HG03108 (cell line): ENCODE data around the gene ARHGEF12.
A peak's percentile ranks its signal among the peaks of the same experiment; 100 is the strongest.

Source experiments
- ATAC-seq: cut with Tn5 transposase; IDR thresholded peaks from one replicate; pipeline ENCODE4 v1.9.1; 2021; ENCODE audit warnings: moderate library complexity; ENCODE audit not compliant: unreplicated experiment

ARHGEF12 gene

DNA sequence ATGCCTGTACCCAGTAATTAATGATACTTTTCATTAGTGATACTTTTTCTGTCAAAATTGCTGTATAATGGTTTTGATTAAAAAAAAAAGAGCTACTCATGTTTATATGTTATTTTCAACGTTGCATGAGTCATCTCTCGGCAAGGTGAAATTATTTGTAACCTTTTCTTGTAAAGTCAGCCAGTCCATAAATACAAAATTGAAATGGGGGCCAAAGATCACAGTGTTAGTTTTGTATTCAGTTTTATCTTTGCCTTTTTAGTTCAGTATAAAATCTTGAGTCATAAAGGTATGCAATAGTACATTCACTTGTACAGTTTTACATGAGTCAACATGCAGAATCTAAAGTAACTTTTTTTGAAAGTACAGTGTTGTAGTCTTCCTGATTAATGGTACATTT, 4.3 kb downstream of the ARHGEF12 start:
- no peak for ATAC-seq

DNA sequence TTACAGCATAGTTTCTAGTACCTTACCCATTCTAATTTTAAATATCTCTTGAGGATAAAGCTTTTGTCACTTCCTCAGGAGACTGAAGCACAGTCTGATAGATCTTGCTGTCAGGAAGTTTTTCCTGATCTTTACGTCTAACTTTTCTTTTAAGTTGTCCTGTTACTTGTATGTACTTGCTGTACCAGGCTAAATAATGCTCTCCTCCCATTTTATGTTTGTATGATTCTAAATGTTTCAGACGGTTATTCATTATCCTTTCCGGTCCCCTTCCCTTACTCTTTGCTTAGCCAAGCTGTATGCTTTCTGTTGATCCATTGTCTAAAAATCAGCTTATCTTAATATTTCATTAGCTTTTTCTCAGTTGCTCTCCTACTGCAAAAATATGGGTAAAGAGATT, 6.0 kb downstream of the ARHGEF12 start:
- ATAC-seq = no peak

DNA sequence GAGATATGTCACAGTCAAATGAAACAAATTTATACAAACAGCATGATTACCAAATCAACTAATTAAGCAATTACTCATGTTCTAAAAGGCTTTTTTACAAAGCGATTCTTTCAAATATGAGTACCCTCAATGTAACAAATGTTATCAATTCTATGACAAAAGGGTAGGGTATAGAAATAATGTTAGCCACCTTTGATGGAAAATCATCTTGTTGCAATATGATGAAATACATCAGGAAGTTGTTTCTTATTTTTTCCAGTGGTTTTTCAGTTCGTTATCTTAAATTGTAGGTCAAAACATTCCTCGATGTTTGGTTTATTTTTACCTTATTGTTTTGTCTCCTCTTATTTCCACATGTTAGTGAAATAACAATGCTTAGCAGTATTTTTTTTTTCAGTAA, 6.5 kb downstream of the ARHGEF12 start:
- no peak for ATAC-seq

DNA sequence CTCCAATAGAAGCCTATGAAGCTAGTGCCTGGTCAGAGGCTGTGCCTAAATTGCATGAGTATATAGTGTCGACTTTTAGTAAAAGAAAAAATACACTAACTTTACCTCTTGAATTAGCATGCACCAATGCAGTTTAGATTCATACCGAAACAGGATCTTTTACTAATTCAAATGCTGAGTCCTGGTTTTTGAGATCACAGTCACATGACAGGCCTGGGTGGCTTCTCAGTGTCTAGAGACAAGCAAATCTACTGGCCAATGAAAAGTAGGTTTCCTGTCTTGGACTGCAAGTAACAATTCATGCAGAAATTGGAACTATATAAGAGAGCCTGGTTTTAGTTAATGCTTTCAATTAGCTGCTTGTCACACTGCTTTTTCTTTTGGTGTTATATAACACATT, 7.2 kb downstream of the ARHGEF12 start:
- ATAC-seq = peak; percentile 53

DNA sequence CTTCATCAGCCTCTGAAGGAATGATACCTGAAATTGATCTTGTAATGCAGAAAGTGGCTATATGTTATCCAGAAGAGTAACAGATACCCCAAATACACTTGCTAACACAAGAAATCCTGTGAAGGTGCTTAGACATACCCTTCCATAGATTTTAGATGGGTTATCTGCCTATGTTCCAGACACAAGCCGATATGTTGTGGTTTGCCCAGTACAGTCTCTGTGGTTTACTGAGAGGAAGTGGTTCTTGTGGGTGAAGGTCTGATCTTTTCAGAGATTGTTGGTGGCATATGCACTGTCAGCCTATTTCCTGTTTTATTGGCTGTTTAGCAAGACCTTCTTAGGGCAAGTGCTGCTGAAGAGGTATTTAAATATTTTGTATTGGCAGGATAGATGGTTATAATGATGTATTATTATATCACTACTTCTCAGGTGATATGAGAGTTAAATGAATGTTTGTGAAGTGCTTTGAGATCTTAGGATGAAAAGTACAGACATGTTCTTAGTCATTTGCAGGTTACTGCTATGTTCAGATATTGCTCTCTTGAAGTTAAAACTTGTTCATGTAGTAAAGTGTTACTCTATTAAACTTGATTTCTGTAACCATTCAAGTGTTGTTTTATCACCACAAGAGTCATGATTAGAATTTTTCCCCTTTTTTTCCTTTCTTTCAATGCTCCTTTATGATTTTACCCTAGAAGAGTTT, 8.2 kb downstream of the ARHGEF12 start:
- peak; percentile 73 for ATAC-seq

DNA sequence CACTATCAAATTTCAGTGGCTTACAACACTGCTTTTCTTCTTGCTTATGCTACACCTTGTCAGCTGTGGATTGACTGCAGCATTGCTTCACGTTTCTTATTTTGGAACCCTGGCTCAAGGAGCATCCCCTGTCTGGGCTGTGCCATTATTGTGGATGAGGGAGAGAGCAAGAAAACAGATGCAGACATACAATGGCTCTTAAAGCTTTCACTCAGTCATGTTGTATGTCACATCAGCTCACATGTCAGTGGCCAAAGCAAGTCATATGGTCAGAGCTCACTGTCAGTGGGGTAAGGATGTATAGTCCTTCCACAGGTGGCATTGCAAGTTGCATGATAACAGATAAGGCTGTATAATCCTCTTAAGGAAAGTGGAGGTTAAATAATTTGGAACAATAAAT, 10.0 kb downstream of the ARHGEF12 start:
- no peak for ATAC-seq

DNA sequence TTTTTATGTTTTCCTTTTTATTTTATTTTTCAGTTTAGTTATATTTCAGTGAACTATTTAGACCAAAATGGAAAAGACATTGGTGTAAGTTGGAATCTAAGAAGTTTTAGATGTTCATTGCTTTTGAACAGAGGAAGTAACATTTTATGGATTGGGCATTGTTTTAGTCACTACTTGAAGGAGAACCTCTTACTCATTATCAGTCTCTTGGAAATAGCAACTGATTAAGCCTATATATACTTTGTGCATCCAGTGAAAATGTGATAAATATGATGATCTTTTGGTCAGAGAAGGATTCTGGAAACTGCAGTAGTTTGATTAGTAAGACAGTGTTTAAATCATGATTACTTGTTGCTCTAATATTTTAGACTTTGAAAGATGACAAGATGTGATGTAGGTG, 14.4 kb downstream of the ARHGEF12 start:
- ATAC-seq = no peak

DNA sequence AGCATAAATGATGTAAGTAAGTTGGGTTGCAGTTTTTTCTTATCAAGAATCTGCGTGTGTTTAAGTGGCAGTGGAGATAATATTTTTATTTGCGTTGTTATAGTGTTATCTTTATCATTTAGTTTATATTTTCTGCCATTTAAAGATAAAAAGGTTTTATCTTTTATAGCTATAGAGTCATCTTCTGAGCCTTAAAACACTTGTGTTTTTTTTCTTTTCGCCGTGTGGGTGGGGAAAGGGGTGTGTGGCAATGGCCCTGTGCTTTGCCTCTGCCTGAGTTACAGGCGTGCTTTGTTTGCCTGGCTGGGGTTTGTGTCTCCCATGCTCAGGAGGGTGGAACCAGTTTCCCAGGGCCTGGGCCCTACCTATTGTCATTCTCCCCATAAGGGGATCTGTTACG, 16.2 kb downstream of the ARHGEF12 start:
- no peak for ATAC-seq

DNA sequence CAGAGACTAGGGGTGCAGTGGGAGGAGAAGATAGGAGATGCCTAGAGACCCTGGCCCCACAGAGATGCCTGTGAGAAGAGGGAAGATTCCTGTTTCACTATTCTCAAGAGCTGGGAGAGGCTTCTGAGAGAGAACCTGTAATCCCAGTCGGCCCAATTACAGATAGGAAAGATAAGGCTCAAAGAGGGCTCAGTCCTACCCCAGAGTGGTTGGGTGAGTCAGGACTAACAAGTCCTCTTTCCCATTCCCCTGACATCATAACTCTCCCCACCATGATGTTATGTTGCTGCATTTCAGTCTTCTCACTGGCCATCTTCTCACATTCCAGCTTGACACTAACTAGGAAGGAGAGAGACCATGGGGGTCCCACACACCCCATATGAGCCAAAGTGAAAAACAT, 17.9 kb downstream of the ARHGEF12 start:
- no peak for ATAC-seq

DNA sequence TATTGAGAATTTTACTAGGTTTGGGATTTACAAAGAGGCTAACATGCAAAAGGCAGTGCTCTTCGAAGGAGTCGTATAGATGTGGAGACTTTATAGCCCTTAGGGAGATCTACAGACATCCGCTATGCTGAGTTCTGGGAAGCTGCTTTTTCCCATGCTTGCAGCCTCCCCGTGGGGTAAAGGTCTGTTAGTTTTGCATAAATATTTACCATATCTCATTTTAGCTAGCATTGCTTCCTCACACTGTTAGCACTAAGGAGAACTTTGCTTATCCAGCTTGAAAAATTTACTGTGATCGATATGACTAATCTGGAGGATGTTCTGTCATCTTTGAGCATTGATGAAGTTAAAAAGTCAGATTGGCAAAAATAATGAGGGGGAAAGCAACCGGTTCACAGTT, 18.6 kb downstream of the ARHGEF12 start:
- no peak for ATAC-seq

DNA sequence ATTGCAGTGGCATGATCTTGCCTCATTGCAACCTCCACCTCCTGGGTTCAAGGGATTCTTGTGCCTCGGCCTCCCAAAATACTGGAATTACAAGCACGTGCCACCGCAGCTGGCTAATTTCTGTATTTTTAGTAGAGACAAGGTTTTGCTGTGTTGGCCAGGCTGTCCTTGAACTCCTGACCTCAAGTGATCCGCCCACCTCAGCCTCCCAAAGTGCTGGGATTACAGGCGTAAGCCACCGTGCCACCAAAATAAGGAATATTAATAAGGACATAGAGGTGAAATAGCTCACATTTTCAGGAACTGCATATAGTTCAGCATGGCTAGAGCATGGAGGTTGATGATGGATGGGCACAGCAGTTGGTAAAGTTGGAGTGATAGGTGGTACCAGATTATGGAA, 21.4 kb downstream of the ARHGEF12 start:
- no peak for ATAC-seq

DNA sequence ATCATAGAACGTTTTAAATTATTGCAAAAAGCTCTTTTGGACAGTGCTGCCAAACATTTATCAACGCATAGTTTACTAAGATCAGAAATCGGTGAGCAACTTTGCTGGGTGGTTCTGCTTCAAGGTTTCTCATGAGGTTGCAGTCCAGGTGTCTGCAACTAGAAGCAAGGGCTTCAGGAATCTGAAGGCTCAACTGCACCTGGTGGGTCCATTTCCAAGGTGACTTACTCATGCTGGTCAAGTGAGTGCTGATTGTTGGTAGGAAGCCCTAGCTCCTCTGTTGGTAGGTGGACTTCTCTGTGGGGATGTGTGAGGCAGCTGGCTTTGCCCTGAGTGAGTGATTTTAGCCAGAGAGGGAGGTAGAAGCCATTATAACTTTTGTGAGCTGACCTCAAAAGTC, 22.5 kb downstream of the ARHGEF12 start:
- ATAC-seq = no peak

DNA sequence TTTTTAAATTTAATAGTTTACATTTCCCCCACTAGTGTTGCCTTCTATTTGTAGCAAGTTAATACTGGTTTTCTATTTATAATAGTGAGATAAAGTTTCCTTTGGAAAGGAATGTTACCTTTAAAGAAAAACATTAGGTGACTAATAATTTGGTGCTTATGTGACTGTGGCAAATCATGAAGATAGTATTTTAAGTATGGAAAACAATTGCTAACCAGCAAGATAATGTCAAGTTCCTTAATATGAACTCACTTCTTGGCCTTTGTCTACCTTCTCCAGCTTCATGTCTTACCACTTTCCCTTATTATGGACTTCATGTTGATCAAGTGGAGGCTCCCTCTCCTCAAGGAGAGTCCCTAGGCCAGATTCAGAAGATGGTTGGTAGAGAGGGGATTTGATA, 27.2 kb downstream of the ARHGEF12 start:
- no peak for ATAC-seq

DNA sequence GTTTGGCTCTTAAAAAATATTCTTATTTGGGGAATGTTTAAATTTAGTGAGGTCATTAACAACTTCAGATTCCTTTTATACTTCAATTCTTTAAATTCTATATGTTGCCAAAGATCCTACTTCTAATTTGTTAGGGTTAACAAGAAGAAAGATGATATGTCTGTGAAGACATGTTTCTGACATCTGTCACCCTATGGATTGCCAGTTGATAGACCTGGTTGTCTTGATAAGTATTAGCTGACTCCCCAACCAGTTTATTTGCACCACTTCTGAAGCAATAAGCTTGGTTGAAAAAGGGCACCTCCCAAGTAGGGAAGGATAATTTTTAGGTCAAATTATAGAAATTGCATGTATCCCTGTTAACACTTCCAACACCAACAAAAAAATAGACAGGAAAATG, 29.3 kb downstream of the ARHGEF12 start:
- ATAC-seq = no peak

DNA sequence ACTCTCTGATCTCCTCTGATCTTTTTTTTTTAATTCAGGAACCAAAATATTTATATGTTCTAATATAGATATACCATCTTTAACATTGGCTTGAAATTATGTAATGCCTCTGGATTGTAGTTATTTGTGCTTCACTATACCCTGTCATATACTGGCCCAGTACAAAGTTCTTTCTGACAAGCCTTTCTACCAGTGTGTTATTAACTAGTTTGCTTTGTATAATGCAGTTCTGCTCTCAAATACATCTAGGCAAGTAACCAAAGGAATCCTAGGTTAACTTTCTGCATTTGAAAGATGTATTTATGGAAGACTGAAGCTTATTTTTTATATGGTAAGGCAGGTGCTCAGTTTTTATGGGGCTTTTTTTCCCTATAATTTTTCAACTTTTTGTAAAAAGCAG, 36.1 kb downstream of the ARHGEF12 start:
- ATAC-seq = no peak

DNA sequence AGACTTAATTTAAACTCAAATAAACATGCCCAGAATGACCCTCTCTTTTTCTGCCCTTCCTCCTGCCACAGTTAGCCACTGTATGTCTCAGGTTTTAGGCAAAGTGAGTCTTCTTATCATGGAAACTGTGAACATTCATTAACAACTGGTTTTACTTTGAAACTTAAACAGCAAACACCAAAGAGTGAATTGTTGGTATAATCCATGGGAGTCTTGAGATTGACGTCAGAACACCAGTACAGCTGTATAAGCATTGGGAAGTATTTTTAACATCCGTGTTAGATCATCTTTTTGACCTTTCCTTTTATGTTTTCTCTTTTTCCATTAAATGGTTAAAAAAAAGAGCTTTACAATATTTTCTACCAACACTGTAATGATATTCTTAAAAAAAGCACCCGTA, 38.9 kb downstream of the ARHGEF12 start:
- ATAC-seq = no peak

DNA sequence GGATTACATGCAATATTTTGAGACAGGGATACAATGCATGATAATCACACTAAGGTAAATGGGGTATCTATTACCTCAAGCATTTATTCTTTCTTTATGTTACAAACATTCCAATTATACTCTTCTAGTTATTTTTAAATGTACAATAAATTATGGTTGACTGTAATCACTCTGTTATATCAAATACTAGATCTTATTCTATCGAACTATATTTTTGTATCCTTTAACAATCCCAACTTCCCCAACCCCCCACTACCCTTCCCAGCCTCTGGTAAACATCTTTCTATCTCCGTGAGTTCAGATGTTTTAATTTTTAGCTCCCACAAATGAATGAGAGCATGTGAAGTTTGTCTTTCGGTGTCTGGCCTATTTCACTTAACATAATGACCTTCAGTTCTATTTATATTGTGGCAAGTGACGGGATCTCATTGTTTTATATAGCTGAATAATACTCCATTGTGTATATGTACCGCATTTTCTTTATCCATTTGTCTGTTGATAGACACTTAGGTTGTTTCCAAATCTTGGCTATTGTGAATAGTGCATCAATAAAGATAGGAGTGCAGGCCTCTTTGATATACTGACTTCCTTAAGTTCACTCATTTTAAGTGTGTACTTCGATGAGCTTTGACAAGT, 40.5 kb downstream of the ARHGEF12 start:
- ATAC-seq = no peak

DNA sequence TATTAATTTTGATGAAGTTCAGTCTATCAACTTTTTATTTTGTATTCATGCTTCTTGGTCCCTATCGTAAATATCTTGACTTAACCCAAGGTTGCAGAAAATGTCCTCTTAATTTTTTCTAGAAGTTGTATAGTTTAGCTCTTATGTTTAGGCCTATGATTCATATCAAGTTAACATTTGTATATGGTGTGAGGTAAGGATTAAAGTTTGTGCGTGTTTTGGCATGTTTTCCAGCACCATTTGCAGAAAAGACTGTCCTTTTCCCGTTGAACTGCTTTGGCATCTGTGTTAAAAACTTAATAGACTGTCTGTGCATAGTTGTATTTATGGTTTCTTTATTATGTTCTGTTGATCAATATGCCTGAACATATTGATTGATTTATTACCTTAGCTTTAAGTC, 42.3 kb downstream of the ARHGEF12 start:
- no peak for ATAC-seq

DNA sequence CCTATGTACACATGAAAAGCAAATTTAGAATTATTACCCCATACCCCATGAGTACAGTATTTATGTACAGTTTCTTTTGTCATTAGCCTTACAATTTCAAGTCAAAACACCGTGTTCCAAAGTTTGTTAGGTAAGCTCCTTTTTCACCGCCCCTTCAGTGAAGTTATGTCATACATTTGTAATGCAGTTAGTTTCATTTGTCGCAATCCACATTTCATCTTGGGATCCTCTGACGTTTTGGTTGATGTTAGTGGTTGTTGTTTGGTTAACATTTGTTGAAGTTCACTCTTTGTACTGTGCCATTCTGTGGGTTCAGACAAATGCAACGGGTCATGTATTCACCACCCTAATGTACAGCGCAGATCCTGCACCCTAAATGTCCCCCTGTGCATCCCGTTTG, 45.2 kb downstream of the ARHGEF12 start:
- ATAC-seq = no peak

DNA sequence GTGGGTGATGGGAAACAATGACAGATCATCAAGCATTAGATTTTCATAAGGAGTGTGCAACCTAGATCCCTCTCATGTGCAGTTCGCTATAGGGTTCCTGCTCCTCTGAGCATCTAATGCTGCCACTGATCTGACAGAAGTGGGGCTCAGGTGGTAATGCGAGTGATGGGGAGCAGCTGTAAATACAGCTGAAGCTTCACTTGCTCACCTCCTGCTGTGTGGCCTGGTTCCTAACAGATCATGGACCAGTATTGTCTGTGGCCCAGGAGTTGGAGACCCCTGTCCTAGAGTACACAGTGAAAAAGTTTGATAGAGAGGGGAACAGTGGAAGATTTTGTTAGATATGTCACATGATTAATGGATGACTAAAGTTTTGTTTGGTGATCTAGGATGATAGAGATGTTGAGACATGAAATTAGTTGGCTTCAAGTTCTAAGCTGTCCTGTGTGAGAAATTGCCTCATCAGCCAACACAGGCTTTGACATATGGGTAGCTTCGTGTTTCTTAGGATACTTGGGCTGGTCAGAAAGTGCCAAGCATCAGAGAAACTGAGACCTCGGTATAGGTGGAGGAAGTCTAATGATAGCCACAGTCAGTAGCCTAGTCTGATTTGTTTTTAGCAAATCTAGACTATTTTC, 47.4 kb downstream of the ARHGEF12 start:
- ATAC-seq = no peak

DNA sequence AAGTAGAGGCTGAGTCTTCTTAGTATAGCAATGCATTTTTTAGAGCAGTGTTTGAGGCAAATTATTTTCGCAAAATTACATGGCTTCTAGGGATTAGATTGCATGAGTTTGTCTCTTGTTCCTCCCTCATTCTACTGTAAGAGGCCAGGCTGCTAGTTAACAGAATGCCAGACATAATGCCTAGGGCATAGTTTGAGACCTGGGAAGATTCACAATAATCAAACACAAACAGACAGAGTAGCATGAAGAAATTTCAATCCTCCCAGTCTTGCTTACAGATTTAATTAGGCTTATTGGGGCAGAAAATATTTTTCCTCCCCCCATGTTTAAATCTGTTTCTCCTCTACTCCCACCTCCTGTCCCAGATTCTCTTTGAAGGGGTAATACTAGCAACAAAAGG, 48.3 kb downstream of the ARHGEF12 start:
- no peak for ATAC-seq

DNA sequence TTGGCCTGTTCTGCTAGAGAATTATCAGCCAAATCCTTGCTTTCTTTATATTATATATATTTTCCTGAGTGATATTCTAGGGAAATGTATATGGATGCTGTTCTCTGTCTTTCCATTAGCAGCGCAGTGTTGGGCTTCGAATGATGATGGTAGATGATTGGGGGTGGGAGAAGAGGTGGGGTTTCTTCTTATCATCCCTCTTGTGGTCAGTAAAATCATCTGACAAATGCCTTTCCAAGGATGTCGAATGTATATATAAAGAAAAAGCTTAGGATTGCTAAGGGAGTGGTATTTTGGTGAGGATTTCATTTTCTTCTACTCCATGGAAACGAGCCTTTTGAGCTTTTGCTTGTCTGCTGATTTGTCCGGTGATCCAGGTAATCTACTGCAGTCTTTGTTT, 48.9 kb downstream of the ARHGEF12 start:
- ATAC-seq = no peak

DNA sequence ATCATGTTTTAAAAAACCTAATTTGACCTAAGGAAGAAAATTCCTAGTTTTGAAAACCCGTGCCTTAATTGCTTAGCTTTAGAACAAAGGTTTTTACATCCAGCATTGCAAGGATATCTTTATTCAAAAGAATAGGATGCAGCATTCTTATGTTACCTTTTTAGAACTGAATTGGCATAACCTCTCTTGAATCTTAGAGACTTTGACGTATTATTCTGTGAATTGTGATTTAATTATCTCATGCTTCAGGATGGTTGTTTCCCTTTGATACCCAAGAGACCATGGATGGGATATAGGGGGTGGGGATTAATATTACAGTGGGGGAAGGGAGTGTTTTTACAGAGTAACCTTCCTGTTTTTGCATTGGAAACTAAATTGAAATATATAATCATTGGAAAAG, 49.4 kb downstream of the ARHGEF12 start:
- ATAC-seq = no peak
